ENCODE data around the gene FIG4. TPM values are rescaled to one million over a fixed set of nuclear protein-coding genes. Genes with fewer than 3 reads are reported as not detected.
"Not testable (repeated sequence)": the region's sequence is repeated elsewhere in the genome, so short reads cannot be mapped to it uniquely, and the experiment has no call there.

Gene FIG4
- polyA plus RNA-seq, 3 donors = 4.5 to 7.0 (median 7.0) TPM

DNA sequence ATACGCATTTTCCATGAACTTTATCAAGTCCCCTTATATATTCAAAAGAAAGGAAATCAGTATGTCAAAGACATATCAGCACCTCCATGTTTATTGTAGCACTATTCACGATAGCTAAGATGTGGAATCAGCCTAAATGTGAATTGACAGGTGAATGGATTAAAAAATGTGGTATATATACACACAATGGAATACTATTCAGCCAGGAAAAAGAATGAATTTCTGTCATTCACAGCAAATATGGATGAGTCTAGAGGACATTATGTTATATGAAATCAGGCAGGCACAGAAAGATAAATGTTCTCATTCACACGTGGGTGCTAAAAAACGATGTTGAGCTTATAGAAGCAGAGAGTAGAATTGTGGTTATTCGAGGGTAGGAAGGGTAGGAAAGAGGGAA, 5.3 kb downstream of the FIG4 start:
- no peak overlapping the region for H3K27ac ChIP-seq (ENCODE audit: low read depth, low read length)
- 97 to 98% (median 97%) methylated on average over 5 of the region's 5 CpGs for WGBS, 3 donors

DNA sequence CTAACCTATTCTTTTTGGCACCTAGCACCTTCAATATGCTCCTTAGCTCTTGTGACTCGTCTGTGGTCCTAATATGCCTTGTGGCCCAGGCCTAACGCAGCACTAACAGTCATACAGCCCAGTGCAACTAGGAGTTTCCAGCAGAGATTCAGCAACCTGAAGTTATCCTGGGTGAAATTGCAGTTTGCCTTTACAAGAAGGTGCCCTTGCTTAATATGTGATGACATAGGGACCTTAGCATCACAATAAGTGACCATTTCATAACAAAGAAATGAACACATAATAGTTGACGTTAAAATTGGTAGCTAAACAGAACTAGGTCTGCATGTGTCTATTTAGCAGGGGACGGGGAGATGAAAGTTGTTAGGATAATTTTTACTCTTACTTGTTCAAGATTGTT, 10.1 kb downstream of the FIG4 start:
- WGBS, 3 donors = 68 to 89% (median 78%) methylated on average over 4 of the region's 4 CpGs
- H3K27ac ChIP-seq (ENCODE audit: low read depth, low read length) = no peak overlapping the region

DNA sequence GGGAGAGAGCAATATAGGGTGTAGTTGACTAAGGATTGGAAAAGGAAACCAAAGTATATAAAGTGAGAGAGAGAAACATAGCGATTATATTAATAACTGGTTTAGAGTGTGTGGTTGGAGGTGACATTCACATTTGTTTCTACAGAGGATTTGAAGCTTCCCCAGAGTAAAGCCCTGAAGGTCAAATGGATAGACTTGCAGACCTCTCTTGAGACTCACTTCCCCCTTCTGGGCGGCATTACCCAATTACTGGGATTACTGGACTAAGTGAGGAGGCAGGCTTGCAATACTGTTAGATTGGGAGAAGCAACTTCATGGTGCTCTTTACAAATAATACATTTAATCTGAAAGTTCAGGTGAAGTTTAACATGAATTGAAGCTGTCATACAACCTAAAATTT, 10.7 kb downstream of the FIG4 start:
- H3K27ac ChIP-seq (ENCODE audit: low read depth, low read length) = no peak overlapping the region
- 57 to 98% (median 70%) methylated on average over 2 of the region's 2 CpGs for WGBS, 3 donors

DNA sequence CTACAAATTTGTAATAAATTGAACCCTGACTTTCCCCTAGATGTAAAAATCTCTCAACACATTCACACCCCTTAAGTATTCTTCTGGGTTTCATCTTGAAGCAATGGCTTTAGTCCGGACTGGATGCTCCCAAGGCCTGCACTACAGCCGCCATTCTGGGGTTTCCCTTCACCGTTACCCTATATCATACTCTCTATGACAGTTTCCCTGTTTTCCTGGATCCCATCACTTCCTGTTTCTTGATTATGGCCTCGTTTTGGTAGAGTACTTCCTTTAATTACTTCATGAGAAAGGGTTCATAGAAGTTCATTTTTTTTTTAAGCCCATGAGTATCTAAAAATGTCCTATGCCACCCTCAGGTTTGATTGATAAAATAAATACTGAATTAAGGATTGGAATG, 11.7 kb downstream of the FIG4 start:
- 45 to 75% (median 47%) methylated on average over 4 of the region's 4 CpGs for WGBS, 3 donors
- H3K27ac ChIP-seq (ENCODE audit: low read depth, low read length) = no peak overlapping the region

DNA sequence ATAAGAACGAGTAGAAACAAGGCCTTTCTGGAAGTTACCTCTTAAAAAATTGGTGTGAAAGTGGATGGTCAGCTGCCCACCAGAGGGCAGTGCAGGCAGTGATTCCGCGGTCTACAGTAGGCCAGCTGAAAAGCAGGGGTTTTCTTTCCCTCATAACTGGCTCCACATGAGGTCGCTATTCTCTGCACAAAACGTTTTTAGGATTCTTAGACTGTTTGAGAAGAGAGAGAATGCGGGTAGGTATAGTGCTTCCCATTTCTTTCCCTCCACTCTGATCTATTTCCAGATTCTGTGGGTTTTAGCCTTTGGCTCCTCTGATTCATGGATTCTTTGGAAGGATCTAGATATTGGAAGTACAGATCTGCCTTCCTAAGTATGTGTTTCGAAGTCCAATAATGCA, 14.2 kb downstream of the FIG4 start:
- 14 to 16% (median 15%) methylated on average over 7 of the region's 7 CpGs for WGBS, 3 donors
- no peak overlapping the region for H3K27ac ChIP-seq (ENCODE audit: low read depth, low read length)

DNA sequence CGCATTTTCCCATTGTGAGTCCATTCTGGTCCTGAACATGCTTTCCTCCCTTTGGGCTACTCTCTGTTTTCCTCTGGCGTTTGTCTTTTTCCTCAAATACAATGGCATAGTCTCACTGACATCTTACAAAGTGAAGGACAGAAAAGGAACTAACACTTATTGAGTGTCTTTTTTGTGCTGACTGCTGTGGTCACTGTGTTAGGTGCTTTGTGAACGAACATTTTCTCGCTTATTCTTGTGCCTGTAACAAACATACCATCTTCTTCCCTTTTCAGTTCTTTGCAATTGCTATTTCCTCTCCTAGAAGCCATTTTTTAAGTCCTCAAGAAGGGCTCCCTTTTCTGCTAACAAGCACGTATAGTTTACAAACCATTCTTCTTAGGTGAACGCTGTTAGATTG, 15.4 kb downstream of the FIG4 start:
- no peak overlapping the region for H3K27ac ChIP-seq (ENCODE audit: low read depth, low read length)
- 61 to 86% (median 63%) methylated on average over 6 of the region's 6 CpGs for WGBS, 3 donors

DNA sequence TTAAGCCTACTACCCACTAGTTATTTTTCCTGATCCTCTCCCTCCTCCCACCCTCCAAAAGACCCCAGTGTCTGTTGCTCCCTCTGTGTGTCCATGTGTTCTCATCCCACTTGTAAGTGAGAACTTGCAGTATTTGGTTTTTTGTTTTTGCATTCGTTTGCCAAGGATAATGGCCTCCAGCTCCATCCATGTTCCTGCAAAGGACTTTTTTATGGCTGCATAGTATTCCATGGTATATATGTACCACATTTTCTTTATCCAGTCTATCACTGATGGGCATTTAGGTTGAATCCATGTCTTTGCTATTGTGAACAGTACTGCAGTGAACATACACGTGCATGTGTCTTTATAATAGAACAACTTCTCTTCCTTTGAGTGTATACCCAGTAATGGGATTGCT, 17.0 kb downstream of the FIG4 start:
- H3K27ac ChIP-seq (ENCODE audit: low read depth, low read length) = not testable (repeated sequence)
- 94 to 97% (median 96%) methylated on average over 2 of the region's 2 CpGs for WGBS, 3 donors

DNA sequence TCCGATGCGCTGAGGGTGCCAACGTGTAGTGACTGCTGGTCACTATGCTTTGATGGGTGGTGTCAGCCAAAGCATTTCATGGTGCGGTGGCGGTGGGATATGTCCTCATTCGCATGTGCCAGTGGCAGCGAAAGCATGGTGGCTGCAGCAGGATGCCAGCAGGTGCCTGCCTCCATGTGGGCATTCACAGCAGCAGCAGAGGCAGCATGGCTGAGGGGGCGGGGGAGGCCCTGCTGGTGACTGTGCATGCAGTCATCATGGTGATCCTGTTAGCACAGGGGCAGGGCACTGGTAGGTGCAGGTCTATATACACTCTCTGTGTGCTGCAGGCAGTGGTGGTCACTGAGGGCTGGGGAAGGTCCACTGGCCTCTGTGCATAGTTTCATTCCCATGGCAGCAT, 22.0 kb downstream of the FIG4 start:
- no peak overlapping the region for H3K27ac ChIP-seq (ENCODE audit: low read depth, low read length)
- WGBS, 3 donors = 91 to 100% (median 98%) methylated on average over 8 of the region's 8 CpGs

DNA sequence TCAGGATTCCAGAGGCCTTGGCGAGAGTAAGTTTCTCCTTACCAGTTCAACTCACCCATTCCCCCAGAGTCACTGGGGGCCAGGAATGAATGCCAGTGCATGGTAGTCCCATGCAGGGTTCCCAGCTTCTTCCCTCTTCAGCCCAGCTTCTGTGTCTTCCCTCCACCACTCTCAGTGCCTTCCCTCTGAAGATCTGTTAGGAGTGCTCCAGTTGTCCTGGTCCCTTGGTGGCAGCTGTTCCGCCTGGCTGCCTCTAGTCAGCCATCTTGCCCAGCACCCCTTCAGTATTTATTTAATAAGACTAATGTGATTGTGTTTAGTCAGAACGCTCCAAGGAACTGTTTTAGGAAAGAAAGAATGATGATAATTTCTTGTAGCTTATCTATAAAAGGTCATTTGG, 23.1 kb downstream of the FIG4 start:
- H3K27ac ChIP-seq (ENCODE audit: low read depth, low read length) = no peak overlapping the region

DNA sequence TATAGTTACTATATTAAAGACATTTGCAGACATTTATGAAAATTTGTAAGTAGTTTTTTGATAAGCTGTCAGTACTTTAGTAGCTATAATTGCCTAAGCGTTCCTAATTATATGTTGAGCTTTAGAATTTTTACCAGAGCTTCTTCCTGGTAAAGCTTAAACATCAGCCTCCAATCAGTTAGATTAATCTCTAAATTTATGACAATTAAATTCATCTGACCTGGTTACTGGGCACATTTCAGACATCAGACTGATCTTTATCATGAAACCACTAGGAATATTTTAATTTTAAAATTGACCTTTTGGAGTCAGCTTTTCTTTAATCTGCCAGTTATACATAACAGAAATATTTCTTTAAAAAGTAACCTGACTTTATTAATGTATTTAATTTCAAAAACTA, 23.5 kb downstream of the FIG4 start:
- H3K27ac ChIP-seq (ENCODE audit: low read depth, low read length) = no peak overlapping the region
- 88 to 97% (median 95%) methylated on average over 1 of the region's 1 CpG for WGBS, 3 donors

More for the DNA sequence above, 23.1 kb downstream of the FIG4 start:
- 71 to 93% (median 92%) methylated on average over 3 of the region's 3 CpGs for WGBS, 3 donors

DNA sequence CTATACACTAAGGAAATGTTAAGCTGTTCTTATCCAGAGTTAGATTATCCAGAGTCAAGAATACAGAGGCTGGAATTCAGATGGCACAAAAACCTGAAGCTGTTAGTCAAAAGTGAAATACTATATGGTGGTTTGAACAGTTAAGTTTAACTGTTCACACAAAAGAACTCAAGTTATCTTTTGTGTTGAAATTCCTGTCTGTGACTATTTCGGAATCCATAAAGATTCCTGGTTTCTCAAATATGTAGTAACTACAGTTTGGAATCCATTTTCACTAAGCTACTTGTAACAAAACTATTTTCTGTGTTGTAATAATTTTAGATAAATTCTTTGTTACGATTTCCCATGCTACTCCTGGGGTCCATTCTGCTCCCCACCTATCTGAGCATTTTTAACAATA, 24.5 kb downstream of the FIG4 start:
- WGBS, 3 donors = 94 to 95% (median 94%) methylated on average over 2 of the region's 2 CpGs
- H3K27ac ChIP-seq (ENCODE audit: low read depth, low read length) = no peak overlapping the region

DNA sequence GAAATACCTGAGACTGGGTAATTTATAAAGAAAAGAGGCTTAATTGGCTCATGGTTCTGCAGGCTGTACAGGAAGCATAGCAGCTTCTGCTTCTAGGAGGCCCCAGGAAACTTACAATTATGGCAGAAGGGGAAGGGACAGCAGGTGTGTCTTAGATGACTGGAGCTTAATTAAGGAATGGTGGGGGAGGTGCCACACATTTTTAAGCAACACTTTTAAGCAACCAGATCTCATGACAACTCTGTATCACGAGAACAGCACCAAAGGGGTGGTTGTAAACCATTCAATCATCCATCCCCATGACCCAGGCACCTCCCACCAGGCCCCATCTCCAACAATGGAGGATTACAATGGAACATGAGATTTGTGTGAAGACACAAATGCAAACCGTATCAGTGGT, 26.9 kb downstream of the FIG4 start:
- 68 to 91% (median 73%) methylated on average over 2 of the region's 2 CpGs for WGBS, 3 donors
- H3K27ac ChIP-seq (ENCODE audit: low read depth, low read length) = no peak overlapping the region

DNA sequence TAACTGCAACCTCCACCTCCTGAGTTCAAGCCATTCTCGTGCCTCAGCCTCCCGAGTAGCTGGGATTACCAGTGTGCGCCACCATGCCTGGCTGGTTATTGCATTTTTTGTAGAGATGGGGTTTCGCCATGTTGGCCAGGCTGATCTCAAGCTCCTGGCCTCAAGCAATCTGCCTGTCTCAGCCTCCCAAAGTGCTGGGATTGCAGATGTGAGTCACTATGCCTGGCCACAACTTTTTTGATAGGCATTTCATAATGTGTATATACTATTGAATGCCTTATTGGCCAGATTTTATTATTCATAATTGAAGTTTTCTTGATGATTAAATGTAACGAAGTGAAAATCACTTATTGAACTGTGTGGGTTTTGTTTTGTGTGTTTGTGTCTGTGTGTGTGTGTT, 27.9 kb downstream of the FIG4 start:
- H3K27ac ChIP-seq (ENCODE audit: low read depth, low read length) = no peak overlapping the region
- WGBS, 3 donors = 95 to 98% (median 97%) methylated on average over 5 of the region's 5 CpGs

DNA sequence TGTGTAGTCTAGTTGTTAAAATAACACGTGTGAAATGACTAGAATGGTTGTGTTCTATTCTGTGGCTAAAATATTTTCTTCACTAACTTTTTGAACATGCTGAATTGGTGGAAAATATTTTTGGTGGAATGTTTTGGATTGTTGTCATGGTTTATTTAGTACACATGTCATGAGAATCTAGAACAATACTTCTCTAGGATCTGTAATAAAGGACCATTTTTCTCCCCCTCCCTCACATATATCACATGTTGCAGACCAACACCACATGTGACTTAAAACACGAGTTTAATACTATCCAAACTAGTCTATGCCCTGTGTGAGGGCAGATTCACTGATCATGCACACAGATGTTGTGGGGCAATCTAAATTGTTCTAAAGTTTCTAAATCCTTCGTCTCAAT, 29.2 kb downstream of the FIG4 start:
- H3K27ac ChIP-seq (ENCODE audit: low read depth, low read length) = no peak overlapping the region
- WGBS, 3 donors = 80 to 86% (median 81%) methylated on average over 3 of the region's 3 CpGs

DNA sequence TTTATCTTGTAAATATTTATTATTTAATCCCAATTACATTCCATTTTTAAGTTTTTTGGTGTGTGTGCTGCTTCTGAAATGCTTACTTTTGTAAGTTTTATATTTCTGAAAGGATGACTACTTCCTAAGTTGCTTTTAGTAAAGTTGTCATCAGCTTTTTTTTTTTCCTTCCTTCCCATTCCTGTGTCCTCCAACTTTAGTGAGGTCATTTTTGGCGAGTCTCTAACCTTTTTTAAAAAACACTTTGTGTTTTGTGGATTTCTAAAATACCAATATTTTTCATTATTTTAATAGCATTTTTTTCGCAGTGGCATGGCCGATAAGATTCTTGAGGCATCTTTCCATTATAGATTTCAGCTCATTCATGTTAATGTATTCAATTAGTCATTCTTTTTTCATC, 30.9 kb downstream of the FIG4 start:
- no peak overlapping the region for H3K27ac ChIP-seq (ENCODE audit: low read depth, low read length)
- 67 to 87% (median 75%) methylated on average over 3 of the region's 3 CpGs for WGBS, 3 donors

DNA sequence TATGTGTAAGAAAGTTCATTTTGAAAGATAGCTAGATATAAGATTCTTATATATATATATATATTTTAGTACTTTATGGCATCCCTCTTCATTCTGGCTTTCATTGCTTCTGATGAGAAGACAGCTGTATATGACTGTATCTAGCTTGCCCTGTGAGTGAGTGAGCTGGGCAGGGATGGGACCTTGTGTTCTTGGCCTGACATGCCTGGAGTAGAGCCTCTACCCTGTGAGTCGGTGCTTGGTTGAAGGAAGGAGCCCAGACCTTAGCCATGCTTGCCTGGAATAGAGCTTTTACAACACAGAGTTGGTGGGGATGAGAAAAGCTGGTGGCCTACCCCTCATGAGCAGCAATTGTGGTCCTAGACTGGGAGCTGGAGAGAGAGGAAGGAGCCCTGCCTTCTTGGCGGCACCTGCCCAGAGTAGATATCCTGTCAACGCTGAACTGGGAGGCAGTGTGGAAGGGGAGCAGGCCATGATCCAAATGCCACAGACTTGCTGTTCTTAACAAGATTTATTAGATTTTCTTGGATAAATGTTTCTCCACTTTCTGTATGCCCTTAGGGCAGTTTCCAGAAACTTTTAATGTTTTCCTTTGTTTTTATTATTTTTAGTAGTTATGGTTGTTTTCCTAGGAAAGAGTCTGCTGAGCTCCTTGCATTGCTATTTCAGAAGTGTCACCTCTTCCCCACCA, 31.6 kb downstream of the FIG4 start:
- WGBS, 3 donors = 79 to 90% (median 85%) methylated on average over 3 of the region's 3 CpGs
- H3K27ac ChIP-seq (ENCODE audit: low read depth, low read length) = no peak overlapping the region

DNA sequence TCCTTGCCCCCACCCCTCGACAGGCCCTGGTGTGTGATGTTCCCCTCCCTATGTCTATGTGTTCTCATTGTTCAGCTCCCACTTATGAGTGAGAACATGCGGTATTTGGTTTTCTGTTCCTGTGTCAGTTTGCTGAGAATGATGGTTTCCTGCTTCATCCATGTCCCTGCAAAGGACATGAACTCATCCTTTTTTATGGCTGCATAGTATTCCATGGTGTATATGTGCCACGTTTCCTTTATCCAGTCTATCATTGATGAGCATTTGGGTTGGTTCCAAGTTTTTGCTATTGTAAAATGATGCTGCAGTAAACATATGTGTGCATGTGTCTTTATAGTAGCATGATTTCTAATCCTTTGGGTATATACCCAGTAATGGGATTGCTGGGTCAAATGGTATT, 34.2 kb downstream of the FIG4 start:
- 95 to 100% (median 96%) methylated on average over 3 of the region's 3 CpGs for WGBS, 3 donors

DNA sequence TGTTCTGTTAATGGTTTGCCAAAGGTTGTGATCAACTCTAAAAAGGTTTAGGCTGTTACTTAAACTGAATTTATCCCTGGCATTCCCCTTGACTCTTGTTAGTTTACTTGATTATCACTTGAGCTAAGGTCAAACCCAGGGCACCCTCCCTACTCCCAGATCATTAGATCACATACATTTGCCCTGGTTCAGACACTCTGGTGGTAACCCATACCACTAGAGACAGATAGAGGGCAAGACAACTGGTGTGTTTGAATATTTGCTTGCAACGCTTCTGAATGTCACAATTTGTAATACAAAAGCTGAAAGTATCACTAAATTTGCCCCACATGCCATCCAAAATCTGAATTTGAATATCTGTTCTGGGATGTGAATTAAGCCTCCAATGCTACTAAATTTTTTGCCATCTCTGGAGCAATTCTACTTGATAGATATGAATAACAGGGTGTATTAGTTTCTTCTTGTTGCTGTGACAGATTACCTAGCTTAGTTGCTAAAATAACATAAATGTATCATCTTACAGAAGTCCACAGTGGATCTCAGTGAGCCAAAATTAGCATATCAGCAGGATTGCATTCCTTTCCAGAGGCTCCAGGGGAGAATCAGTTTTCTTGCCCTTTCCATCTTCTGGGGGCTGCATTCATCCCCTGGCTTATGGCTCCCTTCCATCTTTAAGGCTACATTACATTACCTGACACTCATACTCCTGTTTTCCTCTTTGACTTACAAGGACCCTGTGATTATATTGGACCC, 45.4 kb downstream of the FIG4 start:
- 90 to 93% (median 92%) methylated on average over 1 of the region's 1 CpG for WGBS, 3 donors

More for the DNA sequence above, 34.2 kb downstream of the FIG4 start:
- H3K27ac ChIP-seq (ENCODE audit: low read depth, low read length) = not testable (repeated sequence)

DNA sequence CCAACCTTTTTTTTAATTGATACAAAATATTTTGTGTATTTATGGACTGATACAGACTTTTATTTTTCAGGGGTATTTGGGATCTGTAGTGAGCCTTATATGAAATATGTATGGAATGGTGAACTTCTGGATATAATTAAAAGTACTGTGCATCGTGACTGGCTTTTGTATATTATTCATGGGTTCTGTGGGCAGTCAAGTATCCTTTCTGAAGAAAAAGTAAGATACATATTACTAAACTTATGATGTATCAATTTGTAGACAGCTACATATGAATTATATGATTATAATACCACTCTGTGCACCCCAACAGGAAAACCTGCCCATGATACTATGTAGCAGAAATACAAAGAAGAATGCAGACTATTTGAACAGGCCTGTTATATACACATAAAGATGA, 47.2 kb downstream of the FIG4 start:
- 87 to 94% (median 89%) methylated on average over 1 of the region's 1 CpG for WGBS, 3 donors
- no peak overlapping the region for H3K27ac ChIP-seq (ENCODE audit: low read depth, low read length)

More for the DNA sequence above, 45.4 kb downstream of the FIG4 start:
- H3K27ac ChIP-seq (ENCODE audit: low read depth, low read length) = no peak overlapping the region

DNA sequence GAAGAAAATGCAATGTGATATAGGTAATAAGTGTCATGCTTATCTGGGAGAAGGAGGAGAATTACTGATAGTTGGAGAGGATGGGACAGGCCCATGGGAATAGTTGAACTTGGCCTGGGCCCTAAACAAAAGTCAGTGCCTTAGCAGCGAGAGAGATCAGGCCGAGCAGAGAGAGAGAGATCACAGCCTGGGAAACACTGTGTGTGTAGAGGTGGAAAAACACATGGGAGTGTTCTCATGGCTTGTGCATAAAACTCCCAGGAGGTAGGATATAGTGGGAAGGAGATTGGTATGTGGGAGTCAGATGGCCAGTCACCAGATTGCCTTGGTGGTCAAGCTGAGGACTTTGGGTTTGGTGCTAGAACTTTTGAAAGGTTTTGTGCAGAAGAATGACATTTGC, 47.6 kb downstream of the FIG4 start:
- no peak overlapping the region for H3K27ac ChIP-seq (ENCODE audit: low read depth, low read length)
- 36 to 80% (median 69%) methylated on average over 2 of the region's 2 CpGs for WGBS, 3 donors
